Activated CD8-positive, alpha-beta T cell treated with anti-CD3 and anti-CD28 coated beads, Interleukin-2, amount 10 ng/mL, durations not matched to agents 7 days and 5 days (primary cell): ENCODE results near the gene GAB2. TPM values are rescaled to one million over a fixed set of nuclear protein-coding genes. Genes with fewer than 3 reads are reported as not detected.
A peak's percentile ranks its signal among the peaks of the same experiment; 100 is the strongest.

ENCODE experiments used
- ATAC-seq: fragments of 150-1000 bp; cut with Tn5 transposase; one replicate; pipeline ENCODE4 v1.10.0; 2021; ENCODE audit warnings: moderate library complexity
- CTCF ChIA-PET: fragments of 350-600 bp; sonication (Branson Sonifier 250); formaldehyde crosslinking; loops from one replicate; lab custom pipeline; 2021; ENCODE audit warnings: antibody characterized with exemption; lab: Charles Lee
- POLR2A ChIA-PET: fragments of 350-600 bp; sonication (Branson Sonifier 250); formaldehyde crosslinking; loops from one replicate; lab custom pipeline; 2021; ENCODE audit warnings: antibody characterized with exemption; lab: Charles Lee
- DNase-seq: peaks from one replicate; pipeline ENCODE4 v3.0.0-alpha.2; 2020
- H3K27ac Mint-ChIP-seq: one replicate; pipeline ENCODE4 v1.8.0; 2021; ENCODE audit warnings: mild to moderate bottlenecking, mixed read lengths
- H3K27me3 Mint-ChIP-seq: one replicate; pipeline ENCODE4 v1.8.0; 2021; ENCODE audit warnings: low read depth, mixed read lengths
- H3K36me3 Mint-ChIP-seq: one replicate; pipeline ENCODE4 v1.8.0; 2021; ENCODE audit warnings: low read depth, mixed read lengths
- H3K4me1 Mint-ChIP-seq: one replicate; pipeline ENCODE4 v1.8.0; 2021; ENCODE audit warnings: low read depth, mixed read lengths
- H3K4me3 Mint-ChIP-seq: one replicate; pipeline ENCODE4 v1.8.0; 2021; ENCODE audit warnings: mild to moderate bottlenecking, mixed read lengths
- H3K9me3 Mint-ChIP-seq: one replicate; pipeline ENCODE4 v1.8.0; 2022; ENCODE audit warnings: mixed read lengths; ENCODE audit not compliant: insufficient read depth
- total RNA-seq, 2 experiments: library from RNA; stranded (reverse); gene quantifications; one replicate each; pipeline ENCODE4 v1.2.3, GENCODE V29; 2021

GAB2 gene
- total RNA-seq, 2 experiments from 2014 or later = 7.6 to 9.8 TPM

DNA sequence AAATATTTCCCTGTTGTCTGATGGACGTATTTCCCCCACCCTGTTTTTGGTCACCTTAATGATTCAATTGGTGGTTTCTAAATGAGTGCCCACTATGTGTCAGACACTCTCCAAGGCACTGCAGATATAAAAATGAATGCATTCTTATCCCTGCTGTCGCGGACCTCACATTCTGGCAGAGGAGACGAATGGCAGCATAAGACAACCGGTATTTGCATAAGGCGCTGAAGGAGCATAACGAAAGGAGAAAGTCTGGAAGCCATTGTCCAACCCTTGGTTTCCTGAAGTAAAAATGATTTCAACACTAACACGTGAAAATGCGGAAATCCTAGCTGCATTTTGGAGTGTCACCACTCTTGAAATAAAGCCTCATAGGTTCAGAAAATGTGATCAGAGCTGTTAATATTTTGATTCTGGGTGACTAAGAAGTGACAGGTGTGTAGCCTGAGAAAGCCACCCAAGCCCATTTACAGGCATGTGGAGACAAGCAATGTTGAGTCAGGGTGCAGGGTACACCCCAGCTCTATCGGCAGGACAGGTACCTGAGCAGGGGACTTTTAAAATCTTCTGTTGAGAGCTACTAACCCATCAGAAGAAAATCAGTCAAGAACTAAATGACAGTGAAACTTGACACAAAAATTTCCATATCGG lies 10.1 kb upstream of the GAB2 start:
- peaks cover 4% of the 10 kb centered on the region for H3K36me3 Mint-ChIP-seq
- ChIA-PET CTCF (interaction anchor here (1.1 to 6.6 kb wide), 4 partner anchors 9 to 199 kb away, joined by 3 to 100 read pairs (median 18); partner anchors contain the start of gene GAB2), POLR2A (interaction anchor here (1.6 kb wide), 1 partner anchor 146 kb away, joined by 3 read pairs; no protein-coding TSS in a partner anchor)
- ATAC-seq = no peak
- H3K27me3 Mint-ChIP-seq = no peaks in the 10 kb centered on the region
- H3K4me3 Mint-ChIP-seq = no peak overlapping the region
- H3K27ac Mint-ChIP-seq = no peak overlapping the region
- H3K4me1 Mint-ChIP-seq = peaks cover 38% of the 10 kb centered on the region
- DNase-seq = no peak
- H3K9me3 Mint-ChIP-seq = no peaks in the 10 kb centered on the region

DNA sequence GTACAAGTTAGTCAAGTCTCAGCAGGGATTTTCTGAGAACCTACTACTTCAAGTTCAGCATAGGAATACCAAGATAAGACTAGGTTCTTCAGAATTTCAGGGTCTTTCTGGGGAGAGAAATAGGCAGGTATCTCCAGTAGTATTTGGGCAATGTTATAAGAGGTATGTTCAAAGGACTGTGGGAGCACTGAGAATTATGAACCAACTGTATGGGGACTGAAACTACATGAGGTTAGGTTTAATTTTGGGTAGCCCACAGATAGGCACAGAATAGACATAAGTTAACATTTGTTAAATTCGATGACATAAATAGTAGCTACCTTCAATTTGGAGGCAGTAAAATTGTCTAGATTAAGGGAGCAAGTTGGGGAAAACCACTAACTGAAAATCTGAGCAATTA lies 9.2 kb upstream of the GAB2 start:
- H3K27ac Mint-ChIP-seq = no peak overlapping the region
- peaks cover 38% of the 10 kb centered on the region for H3K4me1 Mint-ChIP-seq
- peaks cover 4% of the 10 kb centered on the region for H3K36me3 Mint-ChIP-seq
- ChIA-PET POLR2A (interaction anchor here (1.6 kb wide), 1 partner anchor 147 kb away, joined by 3 read pairs; no protein-coding TSS in a partner anchor), CTCF (interaction anchor here (4.4 to 6.6 kb wide), 2 partner anchors 9 to 138 kb away, joined by 32 to 100 read pairs; partner anchors contain the start of gene GAB2)
- H3K9me3 Mint-ChIP-seq = no peaks in the 10 kb centered on the region
- H3K4me3 Mint-ChIP-seq = no peak overlapping the region
- H3K27me3 Mint-ChIP-seq = peaks cover under 1% of the 10 kb centered on the region
- ATAC-seq (no peak), DNase-seq (no peak)

DNA sequence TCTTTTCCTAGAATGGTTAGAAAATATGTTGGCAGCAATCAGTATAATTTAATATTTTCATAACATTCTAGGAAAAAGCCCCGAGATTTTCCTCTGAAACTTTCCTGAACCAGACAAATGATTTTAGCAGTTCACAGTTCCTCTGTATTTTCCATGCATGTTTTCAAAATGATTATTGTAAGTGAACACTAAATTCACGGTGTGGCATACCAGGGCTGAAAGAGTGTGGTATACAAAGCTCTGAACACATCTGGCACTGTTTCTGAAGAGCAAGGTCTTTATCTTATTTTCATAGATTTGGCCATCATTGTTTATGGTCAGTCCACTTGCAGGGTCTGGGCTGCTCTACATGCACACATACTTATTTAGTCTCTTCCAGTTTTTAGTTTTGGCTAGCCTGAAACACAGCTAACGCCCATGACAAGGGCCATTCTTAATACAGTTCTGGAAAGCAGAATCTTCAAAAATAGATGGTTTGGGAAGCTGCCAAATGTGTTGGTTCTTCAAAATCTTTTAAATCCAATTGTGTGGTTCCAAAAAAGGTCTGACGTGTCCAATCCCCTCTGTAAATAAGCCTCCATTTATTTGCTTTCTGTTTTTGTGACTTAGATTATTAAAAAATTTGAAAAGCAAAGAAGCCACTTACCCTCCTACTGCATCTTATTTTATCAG lies 7.9 kb upstream of the GAB2 start:
- POLR2A ChIA-PET = no interaction called here

DNA sequence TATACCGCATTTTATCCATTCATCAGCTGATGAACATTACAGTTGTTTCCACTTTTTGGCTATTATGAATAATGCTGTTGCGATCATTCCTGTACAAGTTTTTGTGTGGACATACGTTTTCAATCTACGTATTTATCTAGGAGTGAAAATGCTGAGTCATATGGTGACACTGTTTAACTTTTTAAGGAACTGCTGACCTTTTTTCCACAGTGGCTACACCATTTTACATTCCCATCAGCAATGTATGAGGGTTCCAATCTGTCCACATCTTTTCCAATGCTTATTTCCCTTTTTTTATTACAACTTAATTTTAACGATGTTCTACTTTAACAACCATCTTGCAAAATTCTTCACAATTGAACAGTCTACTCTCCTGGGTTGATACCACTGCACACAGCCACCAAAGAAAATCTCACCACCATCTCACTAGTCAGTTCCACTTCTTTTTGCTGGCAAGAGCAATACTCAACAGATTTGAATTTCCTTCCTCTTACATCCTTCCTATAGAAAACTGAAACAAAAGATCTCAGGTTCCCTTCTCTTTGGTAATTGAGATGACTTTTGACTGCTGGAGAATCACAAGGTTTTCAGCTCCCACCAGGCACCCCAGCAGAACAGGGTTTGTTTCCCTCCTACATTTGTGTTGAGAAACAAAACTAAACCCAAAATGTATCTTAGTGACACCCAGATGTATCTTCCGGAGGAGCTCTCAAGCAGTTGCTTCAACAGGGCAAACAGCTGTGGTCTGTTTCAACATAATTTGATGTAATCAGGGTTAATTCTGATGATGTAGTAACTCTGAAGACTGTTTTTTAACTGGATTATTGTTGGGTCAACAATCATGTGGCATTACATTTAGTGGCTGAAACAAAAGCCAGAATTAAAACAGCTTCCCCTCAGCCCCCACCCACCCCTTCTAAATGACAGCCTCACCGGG lies 7.0 kb upstream of the GAB2 start:
- H3K27ac Mint-ChIP-seq = peak overlapping the region; percentile 73
- no peaks in the 10 kb centered on the region for H3K9me3 Mint-ChIP-seq
- H3K27me3 Mint-ChIP-seq = peaks cover 2% of the 10 kb centered on the region
- CTCF ChIA-PET = interaction anchor here (1.1 to 1.9 kb wide), 5 partner anchors 9 to 197 kb away, joined by 3 to 16 read pairs (median 7); no protein-coding TSS in a partner anchor
- ATAC-seq (peak; percentile 37), DNase-seq (no peak)
- POLR2A ChIA-PET = no interaction called here
- H3K4me1 Mint-ChIP-seq = peaks cover 46% of the 10 kb centered on the region
- H3K36me3 Mint-ChIP-seq = peaks cover 4% of the 10 kb centered on the region
- H3K4me3 Mint-ChIP-seq = no peak overlapping the region

More for the DNA sequence above, 7.9 kb upstream of the GAB2 start:
- DNase-seq (no peak), ATAC-seq (no peak)
- Mint-ChIP-seq H3K27me3 (peaks cover 2% of the 10 kb centered on the region), H3K27ac (no peak overlapping the region), H3K4me1 (peaks cover 43% of the 10 kb centered on the region), H3K36me3 (peaks cover 4% of the 10 kb centered on the region), H3K4me3 (no peak overlapping the region), H3K9me3 (no peaks in the 10 kb centered on the region)
- CTCF ChIA-PET = interaction anchor here (1.1 to 1.9 kb wide), 5 partner anchors 10 to 197 kb away, joined by 3 to 16 read pairs (median 7); no protein-coding TSS in a partner anchor

DNA sequence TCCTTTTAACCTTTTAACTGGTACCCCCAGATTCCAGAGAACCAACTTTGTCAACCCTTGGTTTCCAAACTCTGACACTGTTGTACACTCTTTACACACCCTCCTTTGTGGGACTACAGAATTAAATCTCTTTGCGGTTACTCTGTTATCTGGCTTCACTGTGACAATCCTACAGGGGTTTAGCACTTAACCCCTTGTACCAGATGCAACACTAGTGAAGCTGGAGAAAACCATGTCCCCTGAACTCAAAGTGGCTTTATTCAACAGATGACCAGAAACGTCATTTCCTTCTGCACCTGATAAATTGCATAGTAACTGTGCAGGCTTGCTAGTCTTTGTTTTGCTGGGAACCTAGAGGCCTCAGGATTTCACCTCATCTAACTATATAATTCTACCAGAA lies 5.6 kb upstream of the GAB2 start:
- DNase-seq (no peak), ATAC-seq (no peak)
- Mint-ChIP-seq H3K4me3 (no peak overlapping the region), H3K27me3 (peaks cover 14% of the 10 kb centered on the region), H3K36me3 (peaks cover 4% of the 10 kb centered on the region), H3K27ac (no peak overlapping the region), H3K4me1 (peaks cover 53% of the 10 kb centered on the region), H3K9me3 (no peaks in the 10 kb centered on the region)
- POLR2A ChIA-PET = no interaction called here
- CTCF ChIA-PET = interaction anchor here (0.9 to 3.8 kb wide), 3 partner anchors 17 to 142 kb away, joined by 3 to 33 read pairs (median 4); no protein-coding TSS in a partner anchor

- Mint-ChIP-seq H3K4me3 (no peak overlapping the region), H3K36me3 (peaks cover 4% of the 10 kb centered on the region), H3K27me3 (peaks cover 22% of the 10 kb centered on the region), H3K9me3 (no peaks in the 10 kb centered on the region), H3K4me1 (peaks cover 56% of the 10 kb centered on the region), H3K27ac (no peak overlapping the region)
- peak; percentile 54 for DNase-seq
- CTCF ChIA-PET = interaction anchor here (0.7 to 7.2 kb wide), 20 partner anchors 9 to 413 kb away, joined by 3 to 100 read pairs (median 4); partner anchors contain the start of gene NARS2
- POLR2A ChIA-PET = no interaction called here
- no peak for ATAC-seq
Measured at GRCh38 chr11:78420796-78421209, 3.2 kb upstream of the GAB2 start.

- H3K4me1 Mint-ChIP-seq = peaks cover 55% of the 10 kb centered on the region
- H3K27ac Mint-ChIP-seq = no peak overlapping the region
- POLR2A ChIA-PET = no interaction called here
- DNase-seq (peak; percentile 71), ATAC-seq (no peak)
- peaks cover 4% of the 10 kb centered on the region for H3K36me3 Mint-ChIP-seq
- CTCF ChIA-PET = interaction anchor here (0.6 to 7.2 kb wide), 16 partner anchors 9 to 231 kb away, joined by 3 to 136 read pairs (median 5); no protein-coding TSS in a partner anchor
- no peak overlapping the region for H3K4me3 Mint-ChIP-seq
- peaks cover 22% of the 10 kb centered on the region for H3K27me3 Mint-ChIP-seq
- no peaks in the 10 kb centered on the region for H3K9me3 Mint-ChIP-seq
Measured at GRCh38 chr11:78420255-78420764, 2.7 kb upstream of the GAB2 start.

GRCh38 chr11:78419327-78419726 lies 1.7 kb upstream of the GAB2 start:
- POLR2A ChIA-PET = no interaction called here
- ATAC-seq (no peak), DNase-seq (no peak)
- no peak overlapping the region for H3K4me3 Mint-ChIP-seq
- CTCF ChIA-PET = interaction anchor here (0.9 to 7.2 kb wide), 12 partner anchors 10 to 191 kb away, joined by 3 to 136 read pairs (median 6); partner anchors contain the start of gene NARS2
- no peaks in the 10 kb centered on the region for H3K36me3 Mint-ChIP-seq
- H3K4me1 Mint-ChIP-seq = peaks cover 46% of the 10 kb centered on the region
- H3K9me3 Mint-ChIP-seq = no peaks in the 10 kb centered on the region
- H3K27me3 Mint-ChIP-seq = peaks cover 22% of the 10 kb centered on the region
- H3K27ac Mint-ChIP-seq = no peak overlapping the region

- Mint-ChIP-seq H3K36me3 (no peaks in the 10 kb centered on the region), H3K27ac (no peak overlapping the region), H3K27me3 (peaks cover 22% of the 10 kb centered on the region), H3K4me3 (peak overlapping the region; percentile 77), H3K9me3 (no peaks in the 10 kb centered on the region), H3K4me1 (peaks cover 41% of the 10 kb centered on the region)
- no peak for ATAC-seq
- no peak for DNase-seq
- POLR2A ChIA-PET = interaction anchor here (0.6 to 1.9 kb wide), 9 partner anchors 11 to 424 kb away, joined by 3 to 6 read pairs (median 3); partner anchors contain the start of gene INTS4
- CTCF ChIA-PET = interaction anchor here (0.7 to 7.2 kb wide), 16 partner anchors 11 to 215 kb away, joined by 3 to 136 read pairs (median 4); partner anchors contain the start of gene NARS2
Measured at GRCh38 chr11:78418584-78419211, 1.1 kb upstream of the GAB2 start.

DNA sequence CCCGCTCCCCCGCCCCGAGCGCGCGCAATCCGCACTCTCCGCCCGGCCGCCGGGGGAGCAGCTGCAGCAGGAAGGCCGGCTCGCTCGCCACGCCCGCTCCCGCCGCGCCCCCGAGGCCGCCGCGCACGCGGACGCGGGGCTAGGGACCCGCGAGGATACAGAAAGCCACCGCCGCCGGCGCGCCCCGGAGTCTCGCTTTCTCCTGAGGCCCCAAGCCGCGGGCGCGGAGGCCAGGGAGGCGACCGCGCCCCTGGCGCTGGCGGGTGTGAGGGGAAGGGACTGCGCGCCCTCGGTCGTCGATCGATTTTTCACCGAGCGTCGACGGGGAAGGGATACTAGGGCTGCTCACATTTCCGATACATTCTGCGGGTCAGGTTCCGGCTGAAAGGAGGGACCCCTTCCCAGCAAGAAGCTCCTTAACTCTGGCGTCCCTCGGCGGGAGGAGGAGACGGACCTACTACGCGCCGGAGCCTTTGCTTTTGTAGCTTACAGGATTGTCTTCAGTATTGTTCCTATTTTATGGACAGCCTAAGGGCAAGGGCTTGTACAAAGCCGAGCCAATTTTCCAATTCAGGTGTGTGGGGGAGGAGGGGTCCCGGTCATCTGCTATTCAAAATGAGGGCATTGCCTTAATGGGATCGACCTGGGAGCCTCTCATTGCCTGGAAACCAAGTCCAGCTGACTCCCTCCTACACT lies 416 bp upstream of the GAB2 start:
- POLR2A ChIA-PET = interaction anchor here (0.6 to 1.9 kb wide), 10 partner anchors 11 to 423 kb away, joined by 3 to 6 read pairs (median 3); partner anchors contain the start of gene INTS4
- Mint-ChIP-seq H3K4me3 (peak overlapping the region; percentile 77), H3K4me1 (peaks cover 43% of the 10 kb centered on the region), H3K9me3 (no peaks in the 10 kb centered on the region), H3K27ac (peak overlapping the region; percentile 74), H3K27me3 (peaks cover 22% of the 10 kb centered on the region), H3K36me3 (no peaks in the 10 kb centered on the region)
- CTCF ChIA-PET = interaction anchor here (0.6 to 7.2 kb wide), 22 partner anchors 11 to 279 kb away, joined by 3 to 136 read pairs (median 4); partner anchors contain the start of genes ALG8 and NARS2
- DNase-seq (peak; percentile 84), ATAC-seq (peak; percentile 76)
